Measurements from ENCODE around the gene C6orf136.

- TF ChIP-seq CTCF (IDR thresholded peaks at IDR 0.05) (no peak), POLR2A (IDR thresholded peaks at IDR 0.05) (no peak)
Measured at GRCh38 chr6:30655743-30656094, 8.8 kb downstream of the C6orf136 start.

Measured in adrenal gland (tissue), 5 donors.